SH-SY5Y (cell line): ENCODE measurements around the gene PITX2.

Source experiments
- GATA2 ChIP-seq: IDR thresholded peaks from 2 replicates; pipeline ENCODE4 v1.6.1; 2011; ENCODE audit warnings: mild to moderate bottlenecking, low read depth, low read length
- GATA3 ChIP-seq: IDR thresholded peaks from 2 replicates; pipeline ENCODE4 v1.6.1; 2011; ENCODE audit warnings: low read depth, mild to moderate bottlenecking, low read length, moderate library complexity

- no peak for TF ChIP-seq GATA3
- TF ChIP-seq GATA2: no peak
These were observed 27.3 kb downstream of the PITX2 start for GRCh38 chr4:110595583-110595982.
